Breast epithelium (tissue), 3 donors: ENCODE data around the gene SNTA1.

Source experiments
- CTCF ChIP-seq, 3 donors: fragments of 450-650 bp; IDR thresholded peaks; one replicate each; pipeline ENCODE4 v1.5.1; 2016 to 2017; ENCODE audit warnings: antibody characterized with exemption in 3 of 3, mild to moderate bottlenecking in 3 of 3, moderate library complexity in 3 of 3
- POLR2A ChIP-seq: fragments of 450-650 bp; IDR thresholded peaks from one replicate; pipeline ENCODE4 v1.6.1; 2016; ENCODE audit warnings: antibody characterized with exemption, mild to moderate bottlenecking, moderate library complexity

GRCh38 chr20:33463332-33464101 is 20.0 kb upstream of the SNTA1 start:
- no peak for TF ChIP-seq CTCF (IDR thresholded peaks at IDR 0.05)
- TF ChIP-seq POLR2A: no peak
